UCSD-AML1 (cell line): ENCODE data around the gene AXDND1.
"Not testable (repeated sequence)": the region's sequence is repeated elsewhere in the genome, so short reads cannot be mapped to it uniquely, and the experiment has no call there.

ENCODE experiments used
- DNase-seq: peaks from one replicate; lab custom pipeline; 2025; ENCODE audit not compliant: unreplicated experiment; lab: John Stamatoyannopoulos, UW

The AXDND1 gene

GRCh38 chr1:179448437-179449149 is 82.8 kb downstream of the AXDND1 start:
- no peak for DNase-seq

GRCh38 chr1:179459606-179460206 is 93.9 kb downstream of the AXDND1 start:
- DNase-seq: not testable (repeated sequence)

GRCh38 chr1:179465661-179466060 is 99.9 kb downstream of the AXDND1 start:
- not testable (repeated sequence) for DNase-seq

GRCh38 chr1:179474713-179475112 is 108.9 kb downstream of the AXDND1 start:
- DNase-seq: no peak

GRCh38 chr1:179476484-179476883 is 110.7 kb downstream of the AXDND1 start:
- no peak for DNase-seq

- no peak for DNase-seq
Observed at GRCh38 chr1:179478370-179478769, 112.6 kb downstream of the AXDND1 start.

- DNase-seq: no peak
Observed at GRCh38 chr1:179490611-179491010, 124.8 kb downstream of the AXDND1 start.

GRCh38 chr1:179493323-179493722 is 127.6 kb downstream of the AXDND1 start:
- no peak for DNase-seq

GRCh38 chr1:179506199-179506598 is 140.4 kb downstream of the AXDND1 start:
- DNase-seq: no peak

GRCh38 chr1:179509384-179509783 is 143.6 kb downstream of the AXDND1 start:
- no peak for DNase-seq

- no peak for DNase-seq
Observed at GRCh38 chr1:179510038-179510437, 144.3 kb downstream of the AXDND1 start.

GRCh38 chr1:179516976-179517705 is 151.4 kb downstream of the AXDND1 start:
- no peak for DNase-seq

- DNase-seq: not testable (repeated sequence)
Observed at GRCh38 chr1:179518544-179518943, 152.8 kb downstream of the AXDND1 start.

- DNase-seq: no peak
Observed at GRCh38 chr1:179529482-179530195, 163.9 kb downstream of the AXDND1 start.

- no peak for DNase-seq
Observed at GRCh38 chr1:179530352-179530751, 164.6 kb downstream of the AXDND1 start.

GRCh38 chr1:179541774-179542173 is 176.0 kb downstream of the AXDND1 start:
- no peak for DNase-seq

GRCh38 chr1:179545321-179545720 is 179.6 kb downstream of the AXDND1 start:
- DNase-seq: no peak

GRCh38 chr1:179547021-179547535 is 181.3 kb downstream of the AXDND1 start:
- DNase-seq: no peak

GRCh38 chr1:179548666-179549367 is 183.0 kb downstream of the AXDND1 start:
- DNase-seq: no peak

- no peak for DNase-seq
Observed at GRCh38 chr1:179549368-179549700, 183.6 kb downstream of the AXDND1 start.
